OCI-LY3 (cell line): ENCODE measurements around the gene NGEF.

Source experiments
- H2AFZ ChIP-seq: fragments of 200-600, 300-600 bp; shearing (Covaris generic); 2 replicates; pipeline ENCODE4 v1.6.0; 2014; ENCODE audit warnings: antibody characterized with exemption, low read depth, low read length
- H3K27ac ChIP-seq: fragments of 200-600, 300-600 bp; sonication (generic); 2 replicates; pipeline ENCODE4 v1.5.1; 2014; ENCODE audit warnings: mild to moderate bottlenecking, low read length, moderate library complexity, mixed read lengths
- H3K27me3 ChIP-seq: fragments of 200-600, 300-600 bp; sonication (generic); 2 replicates; pipeline ENCODE4 v1.6.1; 2014; ENCODE audit warnings: low read depth, low read length, mixed read lengths
- H3K36me3 ChIP-seq: fragments of 200-600, 300-600 bp; sonication (generic); replicated peaks from 2 replicates; pipeline ENCODE3; 2014; ENCODE audit warnings: low read depth, low read length, mixed read lengths
- H3K4me1 ChIP-seq: fragments of 300-600, 200-600 bp; sonication (generic); 2 replicates; pipeline ENCODE4 v1.6.1; 2014; ENCODE audit warnings: low read length, mixed read lengths
- H3K4me2 ChIP-seq: fragments of 200-600, 300-600 bp; sonication (generic); 2 replicates; pipeline ENCODE4 v1.6.1; 2014; ENCODE audit warnings: low read length, mixed read lengths
- H3K4me3 ChIP-seq: fragments of 300-600, 200-600 bp; sonication (generic); 2 replicates; pipeline ENCODE4 v1.5.1; 2014; ENCODE audit warnings: antibody characterized with exemption, mild to moderate bottlenecking, low read length, moderate library complexity
- H3K79me2 ChIP-seq: fragments of 300-600, 200-600 bp; shearing (Covaris generic); 2 replicates; pipeline ENCODE4 v1.6.1; 2014; ENCODE audit warnings: mild to moderate bottlenecking, low read length, mixed read lengths
- H3K9ac ChIP-seq: fragments of 300-600, 200-600 bp; shearing (Covaris generic); 2 replicates; pipeline ENCODE4 v1.6.0; 2014; ENCODE audit warnings: mild to moderate bottlenecking, low read length, moderate library complexity
- H3K9me3 ChIP-seq: fragments of 200-600, 300-600 bp; shearing (Covaris generic); 2 replicates; pipeline ENCODE4 v1.6.1; 2014; ENCODE audit warnings: low read length, mixed read lengths; ENCODE audit not compliant: insufficient read depth
- H4K20me1 ChIP-seq: fragments of 200-600, 300-600 bp; sonication (generic); 2 replicates; pipeline ENCODE4 v1.6.1; 2016; ENCODE audit warnings: low read length, mixed read lengths; ENCODE audit not compliant: insufficient read depth
- CTCF ChIP-seq: fragments of 200-600, 300-600 bp; sonication (generic); IDR thresholded peaks from 2 replicates; pipeline ENCODE4 v1.5.1; 2014; ENCODE audit warnings: antibody characterized with exemption, low read length, low read depth
- EZH2phosphoT487 ChIP-seq: fragments of 200-600 bp; shearing (Covaris generic); IDR thresholded peaks from 2 replicates; pipeline ENCODE4 v1.6.1; 2018; ENCODE audit warnings: antibody characterized with exemption, mixed run types, low read depth

Gene NGEF

GRCh38 chr2:232951891-232952290 is 61.2 kb downstream of the NGEF start:
- H3K4me1 ChIP-seq, result peaks cover 11% of the 10 kb centered on the region
- no peaks in the 10 kb centered on the region for H3K9me3 ChIP-seq
- H3K9ac ChIP-seq, result no peak overlapping the region
- no peak overlapping the region for H3K4me2 ChIP-seq
- H3K36me3 ChIP-seq, result no peaks in the 10 kb centered on the region
- H3K79me2 ChIP-seq, result no peaks in the 10 kb centered on the region
- H3K27me3 ChIP-seq, result no peaks in the 10 kb centered on the region
- no peak overlapping the region for H3K27ac ChIP-seq
- no peaks in the 10 kb centered on the region for H4K20me1 ChIP-seq
- TF ChIP-seq CTCF (no peak), EZH2phosphoT487 (no peak)
- H3K4me3 ChIP-seq, result no peak overlapping the region
- no peak overlapping the region for H2AFZ ChIP-seq

GRCh38 chr2:232951181-232951580 is 61.9 kb downstream of the NGEF start:
- H3K4me2 ChIP-seq, result no peak overlapping the region
- H3K9me3 ChIP-seq, result no peaks in the 10 kb centered on the region
- no peaks in the 10 kb centered on the region for H4K20me1 ChIP-seq
- no peaks in the 10 kb centered on the region for H3K79me2 ChIP-seq
- no peak for TF ChIP-seq CTCF
- TF ChIP-seq EZH2phosphoT487, result no peak
- no peaks in the 10 kb centered on the region for H3K27me3 ChIP-seq
- H3K4me1 ChIP-seq, result peaks cover 11% of the 10 kb centered on the region
- no peaks in the 10 kb centered on the region for H3K36me3 ChIP-seq
- no peak overlapping the region for H3K9ac ChIP-seq
- H3K4me3 ChIP-seq, result no peak overlapping the region
- H2AFZ ChIP-seq, result no peak overlapping the region
- H3K27ac ChIP-seq, result no peak overlapping the region

- H3K27ac ChIP-seq, result no peak overlapping the region
Measured at GRCh38 chr2:232950751-232951150, 62.3 kb downstream of the NGEF start.

GRCh38 chr2:232949016-232949415 is 64.0 kb downstream of the NGEF start:
- H3K27ac ChIP-seq, result no peak overlapping the region
- H3K9ac ChIP-seq, result no peak overlapping the region
- H3K79me2 ChIP-seq, result no peaks in the 10 kb centered on the region
- H3K4me1 ChIP-seq, result no peaks in the 10 kb centered on the region
- no peak overlapping the region for H3K4me2 ChIP-seq
- no peaks in the 10 kb centered on the region for H3K9me3 ChIP-seq
- no peak overlapping the region for H2AFZ ChIP-seq
- H4K20me1 ChIP-seq, result no peaks in the 10 kb centered on the region
- H3K27me3 ChIP-seq, result no peaks in the 10 kb centered on the region
- no peaks in the 10 kb centered on the region for H3K36me3 ChIP-seq
- TF ChIP-seq CTCF (no peak), EZH2phosphoT487 (no peak)
- no peak overlapping the region for H3K4me3 ChIP-seq

More at GRCh38 chr2:232950751-232951150, 62.3 kb downstream of the NGEF start:
- Histone ChIP-seq H4K20me1 (no peaks in the 10 kb centered on the region), H3K4me1 (peaks cover 7% of the 10 kb centered on the region), H3K9ac (no peak overlapping the region), H3K36me3 (no peaks in the 10 kb centered on the region), H3K4me3 (no peak overlapping the region), H3K9me3 (no peaks in the 10 kb centered on the region), H3K79me2 (no peaks in the 10 kb centered on the region), H3K27me3 (no peaks in the 10 kb centered on the region), H3K4me2 (no peak overlapping the region), H2AFZ (no peak overlapping the region)
- TF ChIP-seq CTCF (no peak), EZH2phosphoT487 (no peak)
